SK-N-SH (cell line): ENCODE data around the gene KCNJ10. TPM values are rescaled to one million over a fixed set of nuclear protein-coding genes. Genes with fewer than 3 reads are reported as not detected.
"Not testable (repeated sequence)": the region's sequence is repeated elsewhere in the genome, so short reads cannot be mapped to it uniquely, and the experiment has no call there.

Experiments used
- CTCF ChIA-PET: fragments of 300-600, 350-600 bp; formaldehyde crosslinking; extraction: SDS; loops from one replicate; lab custom pipeline; 2021; lab: Yijun Ruan, JAX
- POLR2A ChIA-PET: fragments of 350-600 bp; sonication (Branson Sonifier 250); formaldehyde crosslinking; extraction: SDS; loops from one replicate; lab custom pipeline; 2020; ENCODE audit warnings: antibody characterized with exemption, inconsistent platforms; lab: Yijun Ruan, JAX
- DNase-seq: peaks from one replicate; pipeline ENCODE4 v3.0.0; 2012
- H2AFZ ChIP-seq: fragments of 200-600 bp; sonication (generic); 2 replicates; pipeline ENCODE4 v1.8.1; 2016; ENCODE audit warnings: antibody characterized with exemption, mild to moderate bottlenecking, low read depth
- H3F3A ChIP-seq: fragments of 200-600 bp; sonication (generic); replicated peaks from 2 replicates; pipeline ENCODE3; 2016; ENCODE audit warnings: antibody characterized with exemption, mild to moderate bottlenecking; ENCODE audit not compliant: insufficient read depth
- H3K27ac ChIP-seq, 2 experiments: fragments of 200-500 bp in 1 of 2; fragments of 200-600 bp in 1 of 2; sonication (Bioruptor generic) in 1 of 2; sonication (generic), shearing (Covaris generic) in 1 of 2; 2 replicates each; pipeline versions ENCODE4 v1.5.1 to v1.6.1; 2014 to 2016; ENCODE audit warnings: low read depth in 2 of 2, inconsistent platforms in 1 of 2, low read length in 1 of 2, mild to moderate bottlenecking in 1 of 2, mixed read lengths in 1 of 2
- H3K27me3 ChIP-seq: fragments of 200-600 bp; sonication (generic), shearing (Covaris generic); 2 replicates; pipeline ENCODE4 v1.6.1; 2016; ENCODE audit warnings: mixed run types; ENCODE audit not compliant: insufficient read depth
- H3K36me3 ChIP-seq, 2 experiments: fragments of 200-500 bp in 1 of 2; fragments of 200-600 bp in 1 of 2; sonication (Bioruptor generic) in 1 of 2; sonication (generic) in 1 of 2; replicated peaks in 1 of 2; 2 replicates each; pipeline versions ENCODE3 to v1.5.1; 2014 to 2016; ENCODE audit warnings: low read length in 1 of 2, mild to moderate bottlenecking in 1 of 2; ENCODE audit not compliant: insufficient read depth in 2 of 2, control insufficient read depth in 1 of 2
- H3K4me1 ChIP-seq, 2 experiments: fragments of 200-500 bp in 1 of 2; fragments of 200-600 bp in 1 of 2; sonication (Bioruptor generic) in 1 of 2; sonication (generic), shearing (Covaris generic) in 1 of 2; 2 replicates each; pipeline versions ENCODE4 v1.5.1 to v1.6.1; 2014 to 2016; ENCODE audit warnings: low read depth in 1 of 2, low read length in 1 of 2, mixed run types in 1 of 2; ENCODE audit not compliant: insufficient read depth in 2 of 2, control insufficient read depth in 1 of 2
- H3K4me2 ChIP-seq: fragments of 200-600 bp; sonication (generic), shearing (Covaris generic); 2 replicates; pipeline ENCODE4 v1.6.1; 2017; ENCODE audit warnings: mixed run types
- H3K4me3 ChIP-seq, 2 experiments: fragments of 200-500 bp in 1 of 2; fragments of 200-600 bp in 1 of 2; sonication (Bioruptor generic) in 1 of 2; sonication (generic), shearing (Covaris generic) in 1 of 2; 2 replicates each; pipeline versions ENCODE4 v1.5.1 to v1.8.1; 2014 to 2016; ENCODE audit warnings: low read depth in 2 of 2, inconsistent platforms in 1 of 2, low read length in 1 of 2, mild to moderate bottlenecking in 1 of 2, mixed read lengths in 1 of 2, moderate library complexity in 1 of 2
- H3K79me2 ChIP-seq: fragments of 200-600 bp; sonication (generic); 2 replicates; pipeline ENCODE4 v1.8.1; 2017; ENCODE audit warnings: mild to moderate bottlenecking; ENCODE audit not compliant: insufficient read depth
- H3K9ac ChIP-seq: fragments of 200-600 bp; sonication (generic); 2 replicates; pipeline ENCODE4 v1.6.1; 2017; ENCODE audit warnings: mixed run types
- H3K9me2 ChIP-seq: fragments of 200-600 bp; sonication (generic); 2 replicates; pipeline ENCODE4 v1.6.1; 2017; ENCODE audit warnings: mixed run types
- H3K9me3 ChIP-seq: fragments of 200-600 bp; sonication (generic); 2 replicates; pipeline ENCODE4 v1.6.1; 2017; ENCODE audit warnings: mixed run types, mild to moderate bottlenecking, moderate library complexity
- H4K20me1 ChIP-seq: fragments of 200-600 bp; sonication (generic); 2 replicates; pipeline ENCODE4 v1.6.1; 2017; ENCODE audit warnings: mild to moderate bottlenecking, mixed run types; ENCODE audit not compliant: insufficient read depth
- FOSL2 ChIP-seq: IDR thresholded peaks from 2 replicates; pipeline ENCODE4 v1.4.0; 2012; ENCODE audit warnings: low read depth, mild to moderate bottlenecking, moderate library complexity, borderline replicate concordance
- GABPA ChIP-seq: IDR thresholded peaks from 2 replicates; pipeline ENCODE4 v1.4.0; 2012; ENCODE audit warnings: low read depth, mild to moderate bottlenecking
- JUND ChIP-seq: IDR thresholded peaks from 2 replicates; pipeline ENCODE4 v1.4.0; 2012
- MXI1 ChIP-seq: IDR thresholded peaks from 2 replicates; pipeline ENCODE4 v1.6.1; 2012; ENCODE audit warnings: mild to moderate bottlenecking, low read depth, low read length, improper control_type of control experiment
- PBX3 ChIP-seq: IDR thresholded peaks from 2 replicates; pipeline ENCODE4; 2012
- TAF1 ChIP-seq: IDR thresholded peaks from 2 replicates; pipeline ENCODE4 v1.6.1; 2012; ENCODE audit warnings: low read depth, mild to moderate bottlenecking, low read length, moderate library complexity, borderline replicate concordance
- TEAD4 ChIP-seq: IDR thresholded peaks from 2 replicates; pipeline ENCODE4 v1.4.0; 2012; ENCODE audit warnings: mild to moderate bottlenecking, borderline replicate concordance; ENCODE audit not compliant: insufficient read depth
- WGBS: methylation state at CpG from one replicate; pipeline ENCODE4 v1.1.6; 2017; ENCODE audit warnings: low lambda C conversion rate; 5-methylcytosine and 5-hydroxymethylcytosine counted together
- polyA plus RNA-seq, 3 experiments: library from polyadenylated mRNA; depleted of rRNA; stranded (reverse); fragments of >200 nt; gene quantifications; 2 replicates each; pipeline ENCODE4 v1.2.3, GENCODE V29; 2012
- TF ChIP-seq, protein P1 (sequence below): fragments of 150-350 bp; IDR thresholded peaks from 2 replicates; pipeline ENCODE4 v1.6.1; 2017; ENCODE audit warnings: antibody characterized with exemption, low read length, low read depth, borderline replicate concordance
- TF ChIP-seq, protein P2 (sequence below): fragments of 200-600 bp; sonication (generic); IDR thresholded peaks from 2 replicates; pipeline ENCODE4 v1.6.1; 2017; ENCODE audit warnings: antibody characterized with exemption, mild to moderate bottlenecking, moderate library complexity

Gene KCNJ10
- polyA plus RNA-seq, 1 of the 3 experiments (the other 2 are of a cell fraction): not detected

DNA sequence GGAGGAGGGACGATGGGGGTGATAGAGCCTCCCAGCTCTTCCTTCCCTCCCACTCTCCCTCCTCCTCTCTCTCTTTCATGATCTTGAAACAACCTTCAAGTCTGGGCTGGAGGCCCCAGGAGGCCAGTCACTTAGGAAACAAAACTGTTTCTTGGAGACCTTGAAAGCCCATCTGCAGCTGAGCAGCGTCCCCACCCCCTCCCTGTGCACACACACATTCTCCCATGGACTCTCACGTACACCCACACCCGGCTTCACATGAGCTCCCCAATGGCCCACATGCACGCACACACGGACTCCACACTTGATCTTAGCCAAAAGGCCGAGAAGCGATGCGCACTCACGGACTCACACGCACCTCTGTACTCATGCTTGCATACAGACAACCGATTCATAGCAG lies 42.4 kb upstream of the KCNJ10 start (continued):
- TF ChIP-seq, protein P1, sequence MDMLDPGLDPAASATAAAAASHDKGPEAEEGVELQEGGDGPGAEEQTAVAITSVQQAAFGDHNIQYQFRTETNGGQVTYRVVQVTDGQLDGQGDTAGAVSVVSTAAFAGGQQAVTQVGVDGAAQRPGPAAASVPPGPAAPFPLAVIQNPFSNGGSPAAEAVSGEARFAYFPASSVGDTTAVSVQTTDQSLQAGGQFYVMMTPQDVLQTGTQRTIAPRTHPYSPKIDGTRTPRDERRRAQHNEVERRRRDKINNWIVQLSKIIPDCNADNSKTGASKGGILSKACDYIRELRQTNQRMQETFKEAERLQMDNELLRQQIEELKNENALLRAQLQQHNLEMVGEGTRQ: no peak
- TF ChIP-seq TAF1 (no peak), FOSL2 (no peak), JUND (no peak)

GRCh38 chr1:160111462-160111861 lies 41.5 kb upstream of the KCNJ10 start:
- H3K4me2 ChIP-seq, H3K9ac ChIP-seq, H3F3A ChIP-seq, H3K27ac ChIP-seq, H4K20me1 ChIP-seq, DNase-seq, POLR2A ChIA-PET, H3K9me2 ChIP-seq, H3K4me1 ChIP-seq, H2AFZ ChIP-seq, H3K4me3 ChIP-seq, H3K27me3 ChIP-seq, H3K79me2 ChIP-seq, H3K36me3 ChIP-seq, H3K9me3 ChIP-seq: not testable (repeated sequence)
- WGBS: 86% methylated on average over 10 of the region's 10 CpGs
- CTCF ChIA-PET: interaction anchor here (1.2 to 2.9 kb wide), 2 partner anchors 10 to 82 kb away, joined by 3 to 13 read pairs; no protein-coding TSS in a partner anchor

- Histone ChIP-seq H3K27me3 (0 out of 2 replicates have a peak, but pooled peaks cover 3% of the 10 kb centered on the region), H3K4me2 (no peak overlapping the region), H3K9ac (no peak overlapping the region), H3K9me3 (no peaks in the 10 kb centered on the region), H3K79me2 (no peaks in the 10 kb centered on the region), H3F3A (no peaks in the 10 kb centered on the region), H3K4me1 (peaks cover 0 to 9% of the 10 kb centered on the region in 2 experiments; a peak in 1 of 4 replicates), H4K20me1 (no peaks in the 10 kb centered on the region), H3K36me3 (no peaks in the 10 kb centered on the region), H3K9me2 (no peaks in the 10 kb centered on the region), H3K4me3 (no peak overlapping the region), H2AFZ (no peak overlapping the region)
- ChIA-PET POLR2A (interaction anchor here (1.1 kb wide), 1 partner anchor 96 kb away, joined by 3 read pairs; no protein-coding TSS in a partner anchor), CTCF (interaction anchor here (0.6 to 3.5 kb wide), 15 partner anchors 8 to 193 kb away, joined by 3 to 19 read pairs (median 4); partner anchors contain the start of genes IGSF8 and KCNJ9)
- WGBS: 66% methylated on average over 4 of the region's 4 CpGs
- DNase-seq: no peak
- no peak for TF ChIP-seq MXI1
- no peak for TF ChIP-seq PBX3
- TF ChIP-seq, protein P2, sequence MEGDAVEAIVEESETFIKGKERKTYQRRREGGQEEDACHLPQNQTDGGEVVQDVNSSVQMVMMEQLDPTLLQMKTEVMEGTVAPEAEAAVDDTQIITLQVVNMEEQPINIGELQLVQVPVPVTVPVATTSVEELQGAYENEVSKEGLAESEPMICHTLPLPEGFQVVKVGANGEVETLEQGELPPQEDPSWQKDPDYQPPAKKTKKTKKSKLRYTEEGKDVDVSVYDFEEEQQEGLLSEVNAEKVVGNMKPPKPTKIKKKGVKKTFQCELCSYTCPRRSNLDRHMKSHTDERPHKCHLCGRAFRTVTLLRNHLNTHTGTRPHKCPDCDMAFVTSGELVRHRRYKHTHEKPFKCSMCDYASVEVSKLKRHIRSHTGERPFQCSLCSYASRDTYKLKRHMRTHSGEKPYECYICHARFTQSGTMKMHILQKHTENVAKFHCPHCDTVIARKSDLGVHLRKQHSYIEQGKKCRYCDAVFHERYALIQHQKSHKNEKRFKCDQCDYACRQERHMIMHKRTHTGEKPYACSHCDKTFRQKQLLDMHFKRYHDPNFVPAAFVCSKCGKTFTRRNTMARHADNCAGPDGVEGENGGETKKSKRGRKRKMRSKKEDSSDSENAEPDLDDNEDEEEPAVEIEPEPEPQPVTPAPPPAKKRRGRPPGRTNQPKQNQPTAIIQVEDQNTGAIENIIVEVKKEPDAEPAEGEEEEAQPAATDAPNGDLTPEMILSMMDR: no peak
- no peak for TF ChIP-seq FOSL2
- TF ChIP-seq TAF1: no peak
- TF ChIP-seq GABPA: no peak
- no peak for TF ChIP-seq TEAD4
- TF ChIP-seq, all 33 proteins: peak for 0
- H3K27ac ChIP-seq: no peak overlapping the region
These were observed 39.7 kb upstream of the KCNJ10 start for GRCh38 chr1:160109686-160110085.
